Measurements from ENCODE around the gene HOXB2. TPM values are rescaled to one million over a fixed set of nuclear protein-coding genes. Genes with fewer than 3 reads are reported as not detected.

HOXB2 gene
- polyA plus RNA-seq, 3 donors = 1.6 to 3.8 (median 3.3) TPM

DNA sequence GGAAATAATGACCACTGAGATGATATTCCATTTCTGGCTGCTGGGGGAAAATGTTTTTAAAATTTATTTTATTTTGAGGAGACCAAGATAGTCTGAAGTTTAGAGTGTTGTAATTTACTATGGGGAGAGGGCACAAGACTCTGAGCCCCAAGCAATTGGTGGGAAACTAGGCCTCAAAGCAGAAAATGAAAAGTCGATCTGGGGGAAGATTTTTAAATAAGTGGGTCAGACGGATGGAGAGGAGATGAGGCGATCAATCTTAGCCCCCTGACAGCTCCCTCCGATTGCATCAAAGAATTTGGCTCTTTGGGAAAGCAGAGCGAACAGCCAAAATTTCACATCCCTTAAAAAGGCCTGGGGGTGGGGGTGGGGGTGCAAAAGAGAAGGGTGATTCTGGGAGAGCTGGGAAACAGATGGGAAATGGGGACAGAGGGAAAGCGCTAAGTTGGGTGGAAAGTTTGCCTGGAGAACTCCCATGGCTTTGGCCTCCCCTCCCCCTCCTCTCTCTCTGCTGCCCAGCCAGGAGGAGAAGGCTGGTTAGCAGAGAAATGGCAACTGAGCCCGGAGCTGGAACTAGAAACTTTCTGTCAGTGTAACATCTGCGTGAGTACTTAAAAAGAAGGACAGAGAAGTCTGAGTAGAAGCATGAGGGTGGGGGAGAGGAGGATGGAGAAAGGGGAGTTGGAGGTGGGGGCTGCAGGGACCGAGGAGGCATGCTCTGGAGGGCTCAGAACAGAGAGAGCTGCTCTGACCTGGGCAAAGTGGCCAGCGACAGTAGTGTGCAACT lies 1.4 kb upstream of the HOXB2 start:
- H3K4me1 Mint-ChIP-seq = peaks cover 57% of the 10 kb centered on the region
- no peak overlapping the region for H3K27ac ChIP-seq (ENCODE audit: low read depth in 1 of 2, low read length in 2 of 2)
- H3K4me3 ChIP-seq (replicated peaks in 1 of 3; ENCODE audit: low read depth in 2 of 3, low read length in 3 of 3) = no peak overlapping the region
- peaks cover 27 to 66% of the 10 kb centered on the region in 2 donors for H3K27me3 ChIP-seq (ENCODE audit: control insufficient read depth in 2 of 2, insufficient read depth in 2 of 2, low read length in 2 of 2)
- no peak overlapping the region for H3K9ac ChIP-seq (ENCODE audit: insufficient read depth, low read length, poor library complexity, severe bottlenecking)
- H3K27ac Mint-ChIP-seq = no peak overlapping the region
- H3K27me3 Mint-ChIP-seq (ENCODE audit: low read depth in 3 of 3) = peaks cover 68 to 74% (median 72%) of the 10 kb centered on the region in 3 donors
- peak overlapping the region; percentile 3 for H2AFZ ChIP-seq (ENCODE audit: insufficient read depth, low read depth, low read length, poor library complexity, severe bottlenecking)
- peak overlapping the region in 1 of 2 donors; percentile 74 for H3K4me3 Mint-ChIP-seq
- no peak for DNase-seq
- no peaks in the 10 kb centered on the region for H3K9me3 ChIP-seq (replicated peaks in 1 of 2; ENCODE audit: control insufficient read depth in 1 of 2, insufficient read depth in 1 of 2, low read length in 2 of 2)
- no peak overlapping the region for H3K4me2 ChIP-seq (replicated peaks; ENCODE audit: extremely low read depth, low read length, poor library complexity, severe bottlenecking)
- peaks cover 35 to 53% of the 10 kb centered on the region in 2 donors for H3K4me1 ChIP-seq (ENCODE audit: control insufficient read depth in 1 of 2, insufficient read depth in 2 of 2, low read length in 2 of 2)
- TF ChIP-seq, protein P1, sequence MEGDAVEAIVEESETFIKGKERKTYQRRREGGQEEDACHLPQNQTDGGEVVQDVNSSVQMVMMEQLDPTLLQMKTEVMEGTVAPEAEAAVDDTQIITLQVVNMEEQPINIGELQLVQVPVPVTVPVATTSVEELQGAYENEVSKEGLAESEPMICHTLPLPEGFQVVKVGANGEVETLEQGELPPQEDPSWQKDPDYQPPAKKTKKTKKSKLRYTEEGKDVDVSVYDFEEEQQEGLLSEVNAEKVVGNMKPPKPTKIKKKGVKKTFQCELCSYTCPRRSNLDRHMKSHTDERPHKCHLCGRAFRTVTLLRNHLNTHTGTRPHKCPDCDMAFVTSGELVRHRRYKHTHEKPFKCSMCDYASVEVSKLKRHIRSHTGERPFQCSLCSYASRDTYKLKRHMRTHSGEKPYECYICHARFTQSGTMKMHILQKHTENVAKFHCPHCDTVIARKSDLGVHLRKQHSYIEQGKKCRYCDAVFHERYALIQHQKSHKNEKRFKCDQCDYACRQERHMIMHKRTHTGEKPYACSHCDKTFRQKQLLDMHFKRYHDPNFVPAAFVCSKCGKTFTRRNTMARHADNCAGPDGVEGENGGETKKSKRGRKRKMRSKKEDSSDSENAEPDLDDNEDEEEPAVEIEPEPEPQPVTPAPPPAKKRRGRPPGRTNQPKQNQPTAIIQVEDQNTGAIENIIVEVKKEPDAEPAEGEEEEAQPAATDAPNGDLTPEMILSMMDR (IDR thresholded peaks at IDR 0.05) = no peak
- peaks cover 5 to 15% of the 10 kb centered on the region in 2 donors for H3K36me3 Mint-ChIP-seq
- H3K79me2 ChIP-seq (ENCODE audit: insufficient read depth, low read length) = no peaks in the 10 kb centered on the region
- H4K20me1 ChIP-seq (ENCODE audit: insufficient read depth, low read length) = no peaks in the 10 kb centered on the region
- peaks cover 0 to 21% (median 15%) of the 10 kb centered on the region in 7 donors for H3K9me3 Mint-ChIP-seq
- intact Hi-C loops (cut with micrococcal nuclease) = no loop called here
- no peaks in the 10 kb centered on the region for H3K36me3 ChIP-seq (replicated peaks in 1 of 2; ENCODE audit: control insufficient read depth in 1 of 2, insufficient read depth in 2 of 2, low read length in 2 of 2)
- WGBS (ENCODE audit: insufficient coverage) = 25% methylated on average over 2 of the region's 10 CpGs

DNA sequence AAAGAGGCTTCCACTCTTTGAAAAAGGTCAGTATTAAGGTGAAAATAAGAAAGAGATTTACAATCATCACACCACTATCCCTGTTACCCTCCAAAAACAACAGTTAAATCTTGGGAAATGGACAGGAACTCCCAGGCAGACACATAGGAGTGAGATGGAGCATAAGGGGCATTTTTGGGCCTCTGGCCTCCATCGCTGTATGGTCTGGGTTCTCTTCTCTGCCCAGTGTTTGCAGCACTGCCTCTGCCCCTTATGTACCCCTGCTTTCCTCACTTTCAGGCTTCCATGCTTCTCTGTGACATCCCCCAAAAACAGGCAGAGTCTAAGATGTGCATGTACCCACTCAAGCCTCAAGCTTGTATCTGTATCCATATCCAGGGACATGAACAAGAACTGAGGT lies 630 bp upstream of the HOXB2 start:
- Histone ChIP-seq H3K9ac (ENCODE audit: insufficient read depth, low read length, poor library complexity, severe bottlenecking) (no peak overlapping the region), H3K36me3 (replicated peaks in 1 of 2; ENCODE audit: control insufficient read depth in 1 of 2, insufficient read depth in 2 of 2, low read length in 2 of 2) (no peaks in the 10 kb centered on the region)
- intact Hi-C loops (cut with micrococcal nuclease) = no loop called here

More for the DNA sequence above, 630 bp upstream of the HOXB2 start:
- Mint-ChIP-seq H3K36me3 (peaks cover 5 to 17% of the 10 kb centered on the region in 2 donors), H3K27ac (peak overlapping the region in 1 of 7 donors; percentile 23), H3K4me3 (peak overlapping the region in 1 of 2 donors; percentile 92), H3K4me1 (peaks cover 62% of the 10 kb centered on the region), H3K27me3 (ENCODE audit: low read depth in 3 of 3) (peaks cover 74 to 80% (median 78%) of the 10 kb centered on the region in 3 donors), H3K9me3 (peaks cover 0 to 25% (median 15%) of the 10 kb centered on the region in 7 donors)
- peaks cover 32 to 73% of the 10 kb centered on the region in 2 donors for H3K27me3 ChIP-seq (ENCODE audit: control insufficient read depth in 2 of 2, insufficient read depth in 2 of 2, low read length in 2 of 2)
- H2AFZ ChIP-seq (ENCODE audit: insufficient read depth, low read depth, low read length, poor library complexity, severe bottlenecking) = no peak overlapping the region
- no peak overlapping the region for H3K4me3 ChIP-seq (replicated peaks in 1 of 3; ENCODE audit: low read depth in 2 of 3, low read length in 3 of 3)
- no CpG with 5 or more reads among the region's 1 CpG for WGBS (ENCODE audit: insufficient coverage)
- no peak overlapping the region for H3K27ac ChIP-seq (ENCODE audit: low read depth in 1 of 2, low read length in 2 of 2)
- no peak overlapping the region for H3K4me2 ChIP-seq (replicated peaks; ENCODE audit: extremely low read depth, low read length, poor library complexity, severe bottlenecking)
- H4K20me1 ChIP-seq (ENCODE audit: insufficient read depth, low read length) = no peaks in the 10 kb centered on the region
- H3K9me3 ChIP-seq (replicated peaks in 1 of 2; ENCODE audit: control insufficient read depth in 1 of 2, insufficient read depth in 1 of 2, low read length in 2 of 2) = no peaks in the 10 kb centered on the region
- peaks cover 41 to 58% of the 10 kb centered on the region in 2 donors for H3K4me1 ChIP-seq (ENCODE audit: control insufficient read depth in 1 of 2, insufficient read depth in 2 of 2, low read length in 2 of 2)
- no peak for DNase-seq
- TF ChIP-seq, protein P1 (IDR thresholded peaks at IDR 0.05) = no peak
- H3K79me2 ChIP-seq (ENCODE audit: insufficient read depth, low read length) = no peaks in the 10 kb centered on the region

Data from CD14-positive monocyte (primary cell).